GM19452 (cell line): ENCODE measurements around the gene SOX10.

ENCODE experiments used
- ATAC-seq: cut with Tn5 transposase; IDR thresholded peaks from one replicate; pipeline ENCODE4 v1.9.1; 2021; ENCODE audit not compliant: unreplicated experiment

Gene SOX10

DNA sequence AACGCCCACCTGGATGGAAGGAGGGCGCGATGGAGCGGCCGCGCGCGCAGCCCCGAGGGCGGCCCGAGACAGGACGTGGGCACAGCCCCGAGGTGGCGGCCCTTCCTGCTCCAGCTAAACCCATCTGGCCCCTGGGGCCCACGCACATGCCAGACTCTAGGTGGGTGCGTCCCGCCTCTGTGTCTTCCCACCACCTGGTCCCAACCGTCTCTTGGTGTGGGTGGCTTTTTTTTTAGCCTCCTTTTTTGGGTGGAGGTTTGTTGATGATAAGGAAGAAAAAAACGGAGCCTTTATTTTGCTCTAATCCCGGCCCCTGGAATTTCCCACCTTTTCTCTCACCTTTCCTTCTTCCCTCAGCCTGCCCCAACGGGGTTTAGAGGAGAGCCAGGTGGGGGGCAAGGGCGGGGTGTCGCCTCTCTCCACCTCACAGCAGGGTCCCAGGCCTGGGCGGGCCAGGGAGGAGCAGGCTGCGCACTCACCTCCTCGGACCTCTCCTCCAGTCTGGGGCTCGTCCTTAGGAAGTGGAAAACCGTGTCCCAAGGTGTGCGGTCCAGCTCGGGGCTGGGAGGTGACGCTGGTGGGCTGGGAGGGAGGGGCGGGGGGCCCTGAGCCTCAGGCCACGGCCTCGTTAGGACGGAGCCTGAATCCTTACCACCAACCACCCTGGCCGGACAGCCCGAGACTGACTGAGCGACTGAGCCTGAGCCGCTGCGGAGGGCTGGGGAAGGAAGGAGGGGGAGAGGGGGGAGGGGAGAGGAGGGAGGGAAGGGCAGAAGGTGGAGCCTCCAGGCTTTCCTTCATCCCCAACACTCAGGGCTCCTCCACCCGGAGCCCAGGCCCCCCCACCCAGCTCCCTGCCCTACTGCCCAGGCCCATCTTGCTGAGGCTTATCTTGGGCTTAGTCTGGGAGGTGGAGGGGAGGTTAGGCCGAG is at the start of gene SOX10:
Gene SOX10, minus strand, starts transcription at position 696 of the 932 bp plus-strand sequence. CDS start 771 bp downstream, outside the sequence.
- ATAC-seq = no peak

DNA sequence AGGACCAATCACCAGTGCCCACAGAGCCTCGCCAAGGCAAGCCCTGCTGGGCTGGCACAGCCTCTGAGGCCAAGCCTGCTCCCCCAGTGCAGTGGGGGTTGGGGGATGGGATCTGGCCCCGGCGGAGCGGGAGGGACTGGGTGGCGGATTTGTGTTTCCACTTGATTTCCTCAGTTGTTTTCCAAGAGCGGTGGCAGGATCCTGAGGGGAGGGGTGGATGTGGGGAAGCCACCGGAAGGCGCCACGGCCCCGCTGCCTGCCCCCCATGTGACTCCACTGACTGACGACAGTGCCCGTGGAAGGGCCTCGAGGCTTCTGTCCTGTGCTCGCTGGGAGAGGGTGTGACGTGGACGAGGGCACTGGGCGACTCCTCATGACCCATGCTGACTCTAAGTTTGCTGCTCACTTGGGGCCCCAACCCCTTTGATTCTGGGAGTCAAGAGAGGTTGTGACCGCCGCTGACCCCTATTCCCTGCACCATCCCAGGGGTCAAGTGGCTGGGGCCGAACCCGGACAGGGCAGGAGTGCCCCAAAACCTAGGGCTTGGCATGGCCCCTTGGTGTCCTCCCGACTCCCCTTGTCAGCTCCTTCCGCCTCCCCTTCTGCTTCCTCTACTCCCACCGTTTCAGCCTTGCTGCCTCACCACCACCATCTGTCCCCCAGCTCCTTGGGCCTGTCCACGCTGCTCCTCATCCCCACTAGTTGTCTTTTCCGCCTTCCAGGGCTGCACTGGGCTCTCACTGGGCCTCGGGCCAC is 49.3 kb upstream of the SOX10 start:
- ATAC-seq = no peak

DNA sequence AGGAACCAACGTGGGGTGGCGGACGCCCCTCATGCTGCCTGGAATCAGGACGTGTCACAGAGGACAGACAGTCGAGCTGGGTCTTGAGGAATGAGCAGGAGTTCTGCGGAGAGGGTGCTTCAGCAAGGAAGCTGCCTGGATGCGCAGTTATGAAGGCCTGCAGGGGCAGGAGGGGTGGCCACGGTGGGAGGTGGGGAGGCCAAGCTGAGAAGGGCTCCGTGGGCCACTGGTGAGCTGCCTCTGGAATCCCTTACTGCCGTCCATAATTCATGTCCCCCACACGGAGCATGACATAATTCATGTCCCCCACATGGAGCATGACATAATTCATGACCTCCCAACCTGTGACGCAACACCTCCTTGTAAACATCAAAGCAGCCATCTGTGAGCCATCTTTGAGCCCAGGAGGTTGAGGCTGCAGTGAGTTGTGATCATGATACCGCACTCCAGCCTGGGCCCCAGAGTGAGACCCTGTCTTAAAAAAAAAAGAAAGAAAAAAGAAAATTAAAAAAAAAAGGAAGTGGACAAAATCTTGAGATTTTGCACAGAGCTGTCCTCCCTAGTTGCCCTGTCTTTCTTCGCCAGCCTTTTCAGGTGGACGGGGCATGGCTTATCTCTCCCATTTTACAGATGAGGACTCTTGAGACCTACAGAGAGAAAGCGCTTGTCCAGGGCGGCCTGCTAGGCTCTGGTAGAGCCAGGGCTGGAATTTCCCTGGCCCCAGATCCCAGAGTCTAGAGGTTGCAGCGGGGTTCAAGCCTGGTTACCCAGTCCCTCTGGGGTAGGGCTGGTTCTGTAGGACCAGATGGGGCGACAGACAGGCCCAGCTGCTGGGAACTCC is 48.5 kb upstream of the SOX10 start:
- ATAC-seq = no peak

DNA sequence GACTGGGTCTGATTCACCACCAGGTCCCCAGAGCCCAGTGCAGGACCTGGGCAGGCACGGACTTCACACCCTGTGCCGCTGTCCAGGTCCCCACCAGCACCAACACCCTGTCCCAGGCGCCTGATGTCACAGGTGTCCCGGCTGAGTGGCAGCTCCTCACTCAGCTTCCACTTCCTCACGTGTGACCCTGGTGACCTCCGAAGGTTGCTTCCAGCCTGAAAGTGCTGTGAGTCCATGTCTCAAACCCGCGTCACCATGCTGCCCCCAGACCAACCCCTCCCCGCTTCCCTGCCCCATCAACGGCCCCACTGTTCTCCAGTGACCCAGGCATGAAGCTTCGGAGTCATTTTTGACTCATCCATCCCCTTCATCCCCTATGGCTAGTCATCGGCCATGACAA is 47.1 kb upstream of the SOX10 start:
- no peak for ATAC-seq

- ATAC-seq = no peak
Observed at GRCh38 chr22:38030311-38031133, 46.2 kb upstream of the SOX10 start.

- ATAC-seq = no peak
Observed at GRCh38 chr22:38029901-38030300, 45.5 kb upstream of the SOX10 start.

GRCh38 chr22:38029370-38029769 is 45.0 kb upstream of the SOX10 start:
- ATAC-seq = no peak

- ATAC-seq = no peak
Observed at GRCh38 chr22:38028344-38029130, 44.2 kb upstream of the SOX10 start.

GRCh38 chr22:38027487-38027886 is 43.1 kb upstream of the SOX10 start:
- ATAC-seq = no peak

GRCh38 chr22:38026130-38027111 is 42.1 kb upstream of the SOX10 start:
- no peak for ATAC-seq

DNA sequence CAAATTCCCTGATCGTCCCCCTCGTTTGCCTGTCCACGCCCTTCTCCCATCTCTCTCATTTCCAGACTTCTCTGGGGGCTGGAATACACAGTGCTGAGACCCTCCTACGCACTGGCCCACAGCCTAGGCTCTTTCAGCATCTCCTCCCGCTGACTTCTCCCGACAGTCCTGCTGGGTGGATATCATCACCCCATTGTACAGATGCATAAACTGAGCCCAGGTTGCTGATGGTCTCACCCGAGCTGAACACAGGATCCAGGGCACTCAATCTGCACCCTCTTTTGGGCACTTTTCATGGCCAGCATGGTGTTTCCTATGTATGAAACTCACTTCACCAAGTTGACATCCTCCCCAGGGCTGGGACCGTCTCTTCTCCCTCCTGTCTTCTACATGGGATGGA is 41.2 kb upstream of the SOX10 start:
- no peak for ATAC-seq

DNA sequence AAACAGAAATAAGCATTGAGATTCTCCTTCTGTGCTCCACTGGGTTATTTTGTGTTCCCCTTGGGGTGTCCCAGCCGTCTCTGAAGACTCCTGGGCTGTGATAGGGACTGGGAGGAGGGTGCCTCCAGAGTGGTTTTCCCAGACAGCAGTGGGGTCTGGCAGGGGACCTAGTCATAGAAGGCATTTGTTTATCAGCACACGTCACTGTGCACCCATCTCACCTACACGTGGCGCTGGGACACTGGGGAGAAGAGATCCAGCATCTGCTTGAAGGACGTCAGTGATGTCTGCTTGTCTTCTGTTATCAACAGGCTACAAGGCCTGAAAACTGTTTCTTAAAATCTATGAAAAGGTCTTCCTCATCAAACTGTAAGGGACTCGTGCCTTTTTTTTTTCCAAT is 38.7 kb upstream of the SOX10 start:
- ATAC-seq = no peak

DNA sequence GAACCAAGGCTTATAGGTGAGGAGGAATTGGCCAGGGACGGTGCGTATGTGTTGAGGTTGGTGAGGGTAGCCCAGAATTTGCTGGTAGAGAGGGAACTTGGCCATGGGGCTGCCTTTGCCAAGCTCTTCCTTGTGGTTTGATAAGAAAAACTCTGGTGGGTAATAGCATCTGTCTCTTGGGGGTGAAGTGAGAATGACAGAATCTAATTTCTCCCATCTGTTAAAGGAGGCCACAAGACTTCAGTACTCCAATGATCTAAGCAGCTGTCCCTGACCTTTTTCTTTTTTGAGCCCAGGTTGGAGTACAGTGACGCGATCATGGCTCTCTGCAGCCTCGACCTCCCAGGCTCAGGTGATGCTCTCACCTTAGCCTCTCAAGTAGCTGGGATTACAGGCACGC is 36.9 kb upstream of the SOX10 start:
- no peak for ATAC-seq

DNA sequence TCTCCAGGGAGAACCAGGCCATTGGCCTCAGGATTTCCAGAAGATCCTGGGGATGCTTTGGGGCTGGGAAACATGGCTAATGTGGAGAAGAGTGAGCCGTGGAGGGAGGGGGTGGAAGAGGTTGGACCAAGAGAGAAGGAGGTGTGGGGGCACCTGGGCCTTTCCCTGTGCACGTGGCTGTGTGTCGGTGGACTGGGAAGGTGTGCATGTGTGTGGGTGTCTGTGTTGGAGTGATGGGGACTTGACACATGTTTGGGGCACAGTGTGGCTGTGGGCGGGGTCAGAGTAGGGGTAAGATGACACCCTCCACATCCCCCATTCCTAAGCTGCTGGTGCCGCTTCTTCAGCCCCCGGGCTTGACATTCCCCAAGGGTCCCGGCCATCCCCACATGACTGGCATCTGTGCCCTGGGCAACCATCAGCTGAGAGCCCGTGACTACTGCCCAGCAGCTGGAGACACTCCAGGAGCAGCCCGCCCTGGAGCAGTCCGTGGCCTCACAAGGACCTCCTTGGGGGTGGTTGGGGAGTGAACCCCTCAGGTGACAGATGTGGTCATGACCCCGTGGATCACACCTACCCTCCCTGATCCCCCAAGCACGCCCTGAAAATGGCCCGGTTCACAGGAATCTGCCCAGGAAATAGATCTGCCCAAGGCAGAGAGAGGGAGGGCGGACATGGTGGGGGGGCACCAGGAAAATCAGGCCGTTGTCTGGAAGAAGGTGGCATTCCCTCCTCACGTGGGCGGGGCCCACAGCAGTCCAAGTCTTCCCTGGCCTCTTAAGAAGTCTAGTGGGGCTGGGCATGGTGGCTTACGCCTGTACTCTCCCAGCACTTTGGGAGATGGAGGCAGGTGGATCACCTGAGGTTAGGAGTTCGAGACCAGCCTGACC is 34.8 kb upstream of the SOX10 start:
- no peak for ATAC-seq

DNA sequence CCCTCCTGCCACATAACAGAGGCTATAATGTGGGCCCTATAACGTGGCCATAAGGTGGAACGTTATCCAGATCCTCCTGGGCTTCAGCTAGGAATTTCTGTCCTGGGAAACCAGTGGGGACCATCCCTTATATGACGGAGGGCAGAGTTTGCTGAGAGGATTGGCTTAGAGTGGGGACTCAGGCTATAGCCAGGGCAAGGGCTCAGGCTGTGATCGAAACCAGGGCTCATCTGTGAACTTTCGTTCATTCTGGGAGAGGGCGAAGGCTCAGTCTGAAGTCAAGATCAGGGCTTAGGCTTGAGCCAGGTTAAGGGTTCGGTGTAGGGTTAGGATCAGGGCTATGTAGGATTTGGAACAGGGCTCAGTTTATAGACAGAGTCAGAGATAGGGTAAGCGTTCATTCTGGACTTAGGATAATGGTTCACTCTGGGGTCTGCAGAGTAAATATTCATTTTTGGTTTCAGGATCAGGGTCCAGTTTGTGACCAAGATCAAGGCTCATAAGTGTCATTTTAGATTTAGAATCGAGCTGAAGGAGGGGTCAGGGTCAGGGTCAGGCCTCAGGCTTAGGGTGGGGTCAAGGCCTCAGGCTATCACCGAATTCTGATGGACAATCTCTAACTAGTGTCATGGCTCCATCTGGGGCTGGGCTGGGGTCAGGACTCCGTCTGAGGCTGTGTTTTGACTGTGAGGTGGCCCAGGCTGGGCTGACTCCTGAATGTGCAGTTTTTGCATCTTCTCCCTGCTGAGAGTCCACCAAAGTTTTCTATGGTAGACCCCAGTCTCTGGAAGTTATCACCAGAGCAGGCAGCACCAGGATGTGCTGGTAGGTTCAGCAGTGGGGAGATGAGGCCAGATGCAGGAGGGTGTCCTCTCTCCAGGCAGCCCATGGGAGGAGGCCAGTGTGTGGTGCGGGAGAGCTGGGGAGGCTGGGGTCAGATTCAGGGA is 33.9 kb upstream of the SOX10 start:
- no peak for ATAC-seq

DNA sequence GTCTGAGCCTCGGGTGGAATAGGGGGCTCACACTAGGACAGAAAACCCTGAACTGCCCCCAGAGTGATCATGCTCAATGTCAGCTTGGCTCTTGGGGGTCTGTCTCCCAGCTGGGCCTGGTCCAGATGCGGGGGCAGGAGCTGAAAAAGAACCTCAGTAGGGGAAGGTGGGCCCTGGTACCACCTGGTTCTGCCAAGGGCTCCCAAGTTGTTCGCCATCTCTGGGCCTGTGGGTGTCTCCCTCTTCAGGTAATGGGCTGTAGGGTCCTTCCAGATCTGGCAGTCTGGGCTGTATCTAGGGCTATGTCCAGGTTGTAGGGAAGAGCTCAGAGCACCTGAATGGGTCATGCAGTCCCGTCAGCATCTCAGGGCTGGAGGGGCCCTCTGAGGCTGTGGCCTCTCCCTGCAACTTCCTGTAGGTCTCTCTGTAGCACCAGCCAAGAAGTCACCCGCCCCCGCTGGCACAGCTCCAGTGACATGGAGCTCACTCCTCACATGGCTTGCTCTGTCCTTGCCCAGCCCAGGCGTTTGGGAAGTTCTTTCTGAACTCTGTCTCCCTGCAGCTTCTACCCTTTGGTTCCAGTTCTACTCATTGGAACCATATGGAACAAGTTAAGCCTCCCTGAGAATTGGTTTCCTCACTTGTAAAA is 33.0 kb upstream of the SOX10 start:
- ATAC-seq = no peak
